NCI-H1694 (cell line): ENCODE measurements around the gene SLU7.
"Not testable (repeated sequence)": the region's sequence is repeated elsewhere in the genome, so short reads cannot be mapped to it uniquely, and the experiment has no call there.

Source experiments
- DNase-seq: peaks from one replicate; lab custom pipeline; 2025; lab: John Stamatoyannopoulos, UW

Gene SLU7

GRCh38 chr5:160450164-160450932 is 31.5 kb upstream of the SLU7 start:
- DNase-seq = no peak

GRCh38 chr5:160449458-160449857 is 30.6 kb upstream of the SLU7 start:
- DNase-seq = no peak

GRCh38 chr5:160448886-160449285 is 30.0 kb upstream of the SLU7 start:
- no peak for DNase-seq

GRCh38 chr5:160445751-160446150 is 26.9 kb upstream of the SLU7 start:
- no peak for DNase-seq

GRCh38 chr5:160445132-160445531 is 26.3 kb upstream of the SLU7 start:
- no peak for DNase-seq

- no peak for DNase-seq
These were observed 25.5 kb upstream of the SLU7 start for GRCh38 chr5:160444407-160444806.

- DNase-seq = no peak
These were observed 24.0 kb upstream of the SLU7 start for GRCh38 chr5:160442824-160443431.

GRCh38 chr5:160441311-160441781 is 22.5 kb upstream of the SLU7 start:
- no peak for DNase-seq

- DNase-seq = peak; percentile 77
These were observed 20.3 kb upstream of the SLU7 start for GRCh38 chr5:160439205-160439600.

GRCh38 chr5:160438316-160439204 is 19.7 kb upstream of the SLU7 start:
- DNase-seq = peak; percentile 64

- no peak for DNase-seq
These were observed 18.4 kb upstream of the SLU7 start for GRCh38 chr5:160437271-160437670.

GRCh38 chr5:160436661-160437060 is 17.8 kb upstream of the SLU7 start:
- not testable (repeated sequence) for DNase-seq

GRCh38 chr5:160436017-160436416 is 17.1 kb upstream of the SLU7 start:
- no peak for DNase-seq

GRCh38 chr5:160435532-160435931 is 16.7 kb upstream of the SLU7 start:
- no peak for DNase-seq

- DNase-seq = peak; percentile 21
These were observed 15.2 kb upstream of the SLU7 start for GRCh38 chr5:160434022-160434531.

GRCh38 chr5:160432787-160433186 is 13.9 kb upstream of the SLU7 start:
- no peak for DNase-seq

GRCh38 chr5:160432196-160432595 is 13.3 kb upstream of the SLU7 start:
- DNase-seq = no peak

- no peak for DNase-seq
These were observed 8.7 kb upstream of the SLU7 start for GRCh38 chr5:160427607-160428006.

- no peak for DNase-seq
These were observed 4.2 kb upstream of the SLU7 start for GRCh38 chr5:160423099-160423498.

- DNase-seq = peak; percentile 89
These were observed 2.9 kb upstream of the SLU7 start, which contains the start of gene PTTG1 for GRCh38 chr5:160421625-160422258. Gene PTTG1, plus strand, starts transcription at chr5:160421855. Its CDS starts 458 bp downstream, at chr5:160422313.

- no peak for DNase-seq
These were observed 1.4 kb upstream of the SLU7 start for GRCh38 chr5:160420331-160420610.
